Stimulated activated CD4-positive, alpha-beta T cell treated with anti-CD3 and anti-CD28 coated beads, Interleukin-1b, Interleukin-23, amount 100 ng/mL, for 48 hours (primary cell): ENCODE results near the gene SKIC3.

Source experiments
- DNase-seq: peaks from one replicate; pipeline ENCODE4 v3.0.0-alpha.2; 2020

The SKIC3 gene

DNA sequence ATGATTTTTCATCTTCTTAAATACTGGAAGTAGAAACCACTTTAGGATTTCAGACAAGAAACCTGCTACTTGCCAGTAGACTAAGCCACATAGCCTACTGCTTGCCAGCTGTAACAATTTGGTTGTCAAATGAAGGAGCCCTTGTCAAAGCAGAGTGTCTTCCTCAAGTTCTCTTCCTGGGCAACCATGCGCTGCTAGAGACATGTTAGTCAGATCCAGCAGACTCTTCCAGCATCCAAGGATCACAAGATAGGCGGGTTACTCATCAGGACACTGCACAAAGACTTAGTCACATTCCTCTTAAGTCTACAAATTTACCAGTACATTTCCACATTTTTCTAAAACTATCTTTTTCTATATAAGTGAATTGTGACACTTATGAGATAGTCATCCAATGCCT, 24.4 kb downstream of the SKIC3 start:
- no peak for DNase-seq

DNA sequence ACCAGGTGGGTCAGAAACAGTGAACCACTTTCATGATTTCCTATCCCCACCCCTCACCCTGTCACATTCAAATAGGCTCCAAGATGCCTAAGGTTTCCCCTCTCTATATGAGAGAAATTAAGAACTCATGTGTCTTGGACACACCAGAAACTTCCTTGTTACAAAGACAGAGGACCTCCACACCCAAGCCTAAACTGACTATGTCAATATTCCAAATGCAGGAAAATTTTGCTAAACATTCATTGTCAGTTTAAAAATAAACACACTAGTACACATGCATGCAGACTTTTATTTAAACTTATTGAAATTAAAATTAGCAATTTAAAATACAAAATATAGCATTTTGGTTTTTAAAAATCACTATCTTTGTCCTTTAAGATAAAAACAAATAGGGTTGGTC, 26.2 kb downstream of the SKIC3 start:
- DNase-seq, result no peak

DNA sequence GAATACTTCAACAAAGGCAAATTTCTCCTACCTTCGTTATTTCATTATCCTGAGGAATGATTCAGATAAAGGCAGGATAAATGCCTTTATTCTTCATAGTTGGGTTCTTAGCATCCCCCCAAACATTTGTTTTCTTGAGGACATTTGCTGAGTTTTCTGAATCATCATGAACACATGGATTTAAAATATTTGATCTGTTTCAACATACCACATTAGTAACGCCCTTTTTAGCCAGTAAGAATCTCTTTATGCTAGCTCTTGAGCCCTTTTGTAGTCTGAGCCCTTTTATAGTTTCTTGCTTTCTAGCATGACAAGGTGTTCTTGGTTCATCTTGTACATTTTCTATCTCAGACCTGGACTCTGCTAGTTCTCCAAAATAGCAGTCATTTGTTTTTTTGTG, 27.9 kb downstream of the SKIC3 start:
- DNase-seq, result no peak

DNA sequence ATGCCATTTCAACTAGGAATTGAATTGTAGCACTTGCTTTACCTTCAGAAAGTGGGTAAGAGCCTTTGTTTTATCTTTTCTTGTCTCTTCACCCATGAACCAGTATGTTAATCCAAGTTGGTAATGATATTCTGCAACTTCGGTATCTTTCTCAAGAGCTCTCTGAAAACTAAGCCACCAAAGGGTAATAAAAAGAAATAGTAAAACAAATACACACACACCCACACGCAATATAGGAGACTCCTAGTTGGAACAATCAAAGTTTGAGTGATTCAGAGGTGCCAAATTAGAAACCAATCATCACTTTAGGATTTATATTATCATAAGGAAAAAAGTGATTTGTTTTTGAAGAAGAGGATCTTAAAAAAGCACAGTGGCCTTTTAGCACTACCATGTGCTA, 30.4 kb downstream of the SKIC3 start:
- DNase-seq, result no peak

DNA sequence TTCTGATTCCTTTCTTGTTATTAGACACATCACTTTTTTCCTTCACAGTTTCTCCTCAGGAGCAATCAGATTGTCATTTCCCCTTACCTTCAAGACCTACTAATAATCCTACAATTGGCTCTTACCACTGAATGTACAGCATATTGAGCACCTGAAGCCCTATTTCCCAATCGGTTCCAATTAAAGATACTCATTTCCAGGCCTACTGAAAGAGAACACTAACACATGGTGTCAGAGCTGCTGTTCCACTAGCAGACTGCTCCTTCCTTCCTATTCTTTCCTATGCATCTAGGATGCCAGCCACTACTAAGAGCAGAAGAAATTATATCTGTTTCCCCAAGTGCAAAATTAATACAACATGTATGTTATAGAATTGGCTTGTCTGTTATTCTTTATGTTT, 34.6 kb downstream of the SKIC3 start:
- DNase-seq, result no peak

DNA sequence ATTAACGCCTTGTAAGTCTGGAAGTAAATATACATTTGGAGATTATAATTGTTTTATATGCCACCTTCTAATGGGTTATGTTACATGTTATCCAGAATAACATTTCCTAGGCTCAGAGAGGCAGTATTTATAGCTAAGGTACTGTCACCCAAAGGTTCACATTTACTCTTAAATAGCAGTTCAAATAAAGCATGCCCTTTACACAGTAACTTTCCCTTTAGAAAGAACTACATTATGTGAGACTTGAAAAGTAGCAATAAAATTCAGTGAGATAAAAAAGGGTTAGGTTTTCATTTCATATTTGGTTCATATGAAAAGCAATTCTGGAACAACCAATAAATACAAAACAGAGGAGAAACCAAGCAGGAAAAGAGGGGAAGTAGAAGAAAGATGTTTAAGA, 35.1 kb downstream of the SKIC3 start:
- DNase-seq, result no peak

DNA sequence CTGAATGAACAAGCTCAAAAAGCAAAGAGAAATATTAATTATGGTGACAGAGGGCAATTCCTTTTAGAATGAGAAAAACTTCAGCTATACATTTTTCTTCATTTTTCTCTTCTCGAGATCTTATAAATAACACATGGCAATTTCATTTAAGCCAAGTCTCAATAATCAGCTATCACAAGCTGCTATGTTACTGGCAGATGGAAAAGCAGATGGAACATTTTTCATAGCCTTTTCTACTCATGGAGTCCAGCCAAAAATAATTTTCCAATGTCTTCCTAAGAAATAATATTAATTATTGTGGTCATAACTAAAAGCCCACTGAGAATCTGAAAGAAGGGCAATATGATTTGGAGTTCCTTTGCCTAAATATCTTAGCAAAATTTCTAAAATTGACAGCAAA, 35.6 kb downstream of the SKIC3 start:
- DNase-seq, result no peak

DNA sequence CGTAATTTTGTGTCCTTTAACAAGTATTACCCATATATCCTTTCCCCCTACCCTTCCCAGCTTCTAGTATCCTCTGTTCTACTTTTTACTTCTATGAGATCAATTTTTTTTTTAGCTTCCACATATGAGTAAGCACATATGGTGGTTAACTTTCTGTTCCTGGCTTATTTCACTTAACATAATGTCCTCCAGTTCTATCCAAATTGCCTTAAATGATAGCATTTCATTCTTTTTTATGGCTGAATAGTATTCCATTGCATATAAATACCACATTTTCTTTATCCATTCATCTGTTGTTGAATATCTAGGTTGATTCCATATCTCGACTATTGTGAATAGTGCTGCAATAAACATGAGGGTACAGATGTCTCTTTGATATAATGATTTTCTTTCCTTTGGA, 36.4 kb downstream of the SKIC3 start:
- DNase-seq, result no peak

DNA sequence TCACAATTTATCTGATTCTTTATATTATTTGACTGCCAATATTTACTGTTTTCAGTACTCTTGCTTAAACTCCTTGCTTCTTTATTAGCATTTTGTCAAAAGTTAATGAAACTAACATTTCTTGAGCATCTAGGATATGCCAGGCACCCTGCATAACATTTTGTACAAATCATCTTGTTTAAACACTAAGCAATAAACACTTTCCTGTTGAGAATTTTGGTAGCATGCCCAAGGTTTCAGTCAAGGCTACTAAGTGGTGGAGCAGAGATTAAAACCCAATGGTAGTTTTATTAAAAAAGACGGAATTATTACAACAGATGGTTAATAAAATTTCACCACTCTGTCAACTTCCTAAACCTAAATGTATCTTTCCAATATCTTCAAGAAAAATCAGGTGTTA, 43.2 kb downstream of the SKIC3 start:
- DNase-seq, result no peak

DNA sequence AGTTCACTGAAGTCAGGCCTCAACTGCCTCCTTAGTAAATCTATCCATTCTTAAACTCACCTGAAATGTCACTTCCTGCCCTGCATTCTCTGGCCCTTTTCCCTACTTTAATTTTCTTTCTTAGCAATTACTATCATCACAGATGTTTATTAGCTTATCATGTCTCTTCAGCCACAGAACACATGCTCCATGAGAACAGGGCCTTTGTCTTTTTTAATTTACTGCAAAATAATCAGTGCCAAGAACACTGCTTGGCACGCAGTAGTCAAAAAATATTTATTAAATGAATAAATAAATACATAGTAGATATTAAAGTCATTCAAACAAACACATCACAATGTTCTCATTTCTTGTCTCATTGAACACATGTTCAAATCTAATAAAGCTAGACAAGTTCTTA, 46.2 kb downstream of the SKIC3 start:
- DNase-seq, result no peak
